ENCODE results near the gene CLMN.

The CLMN gene

GRCh38 chr14:95221531-95221930, 98.2 kb downstream of the CLMN start:
- no peak overlapping the region for H3K4me3 ChIP-seq (replicated peaks; ENCODE audit: insufficient read depth, low read length)
- DNase-seq (ENCODE audit: low read depth in 1 of 2, low spot score in 1 of 2): no peak
- H3K27ac ChIP-seq (replicated peaks): no peak overlapping the region
- no peak for TF ChIP-seq POLR2AphosphoS5 (IDR thresholded peaks at IDR 0.05; ENCODE audit: low read depth)
- TF ChIP-seq GABPA (IDR thresholded peaks at IDR 0.05; ENCODE audit: low read depth): no peak
- no peak for TF ChIP-seq SPI1 (IDR thresholded peaks at IDR 0.05; ENCODE audit: borderline replicate concordance, low read depth)
- TF ChIP-seq, protein P1, sequence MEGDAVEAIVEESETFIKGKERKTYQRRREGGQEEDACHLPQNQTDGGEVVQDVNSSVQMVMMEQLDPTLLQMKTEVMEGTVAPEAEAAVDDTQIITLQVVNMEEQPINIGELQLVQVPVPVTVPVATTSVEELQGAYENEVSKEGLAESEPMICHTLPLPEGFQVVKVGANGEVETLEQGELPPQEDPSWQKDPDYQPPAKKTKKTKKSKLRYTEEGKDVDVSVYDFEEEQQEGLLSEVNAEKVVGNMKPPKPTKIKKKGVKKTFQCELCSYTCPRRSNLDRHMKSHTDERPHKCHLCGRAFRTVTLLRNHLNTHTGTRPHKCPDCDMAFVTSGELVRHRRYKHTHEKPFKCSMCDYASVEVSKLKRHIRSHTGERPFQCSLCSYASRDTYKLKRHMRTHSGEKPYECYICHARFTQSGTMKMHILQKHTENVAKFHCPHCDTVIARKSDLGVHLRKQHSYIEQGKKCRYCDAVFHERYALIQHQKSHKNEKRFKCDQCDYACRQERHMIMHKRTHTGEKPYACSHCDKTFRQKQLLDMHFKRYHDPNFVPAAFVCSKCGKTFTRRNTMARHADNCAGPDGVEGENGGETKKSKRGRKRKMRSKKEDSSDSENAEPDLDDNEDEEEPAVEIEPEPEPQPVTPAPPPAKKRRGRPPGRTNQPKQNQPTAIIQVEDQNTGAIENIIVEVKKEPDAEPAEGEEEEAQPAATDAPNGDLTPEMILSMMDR (IDR thresholded peaks at IDR 0.05; ENCODE audit: insufficient read depth, low read length): no peak
- TF ChIP-seq, protein P2, sequence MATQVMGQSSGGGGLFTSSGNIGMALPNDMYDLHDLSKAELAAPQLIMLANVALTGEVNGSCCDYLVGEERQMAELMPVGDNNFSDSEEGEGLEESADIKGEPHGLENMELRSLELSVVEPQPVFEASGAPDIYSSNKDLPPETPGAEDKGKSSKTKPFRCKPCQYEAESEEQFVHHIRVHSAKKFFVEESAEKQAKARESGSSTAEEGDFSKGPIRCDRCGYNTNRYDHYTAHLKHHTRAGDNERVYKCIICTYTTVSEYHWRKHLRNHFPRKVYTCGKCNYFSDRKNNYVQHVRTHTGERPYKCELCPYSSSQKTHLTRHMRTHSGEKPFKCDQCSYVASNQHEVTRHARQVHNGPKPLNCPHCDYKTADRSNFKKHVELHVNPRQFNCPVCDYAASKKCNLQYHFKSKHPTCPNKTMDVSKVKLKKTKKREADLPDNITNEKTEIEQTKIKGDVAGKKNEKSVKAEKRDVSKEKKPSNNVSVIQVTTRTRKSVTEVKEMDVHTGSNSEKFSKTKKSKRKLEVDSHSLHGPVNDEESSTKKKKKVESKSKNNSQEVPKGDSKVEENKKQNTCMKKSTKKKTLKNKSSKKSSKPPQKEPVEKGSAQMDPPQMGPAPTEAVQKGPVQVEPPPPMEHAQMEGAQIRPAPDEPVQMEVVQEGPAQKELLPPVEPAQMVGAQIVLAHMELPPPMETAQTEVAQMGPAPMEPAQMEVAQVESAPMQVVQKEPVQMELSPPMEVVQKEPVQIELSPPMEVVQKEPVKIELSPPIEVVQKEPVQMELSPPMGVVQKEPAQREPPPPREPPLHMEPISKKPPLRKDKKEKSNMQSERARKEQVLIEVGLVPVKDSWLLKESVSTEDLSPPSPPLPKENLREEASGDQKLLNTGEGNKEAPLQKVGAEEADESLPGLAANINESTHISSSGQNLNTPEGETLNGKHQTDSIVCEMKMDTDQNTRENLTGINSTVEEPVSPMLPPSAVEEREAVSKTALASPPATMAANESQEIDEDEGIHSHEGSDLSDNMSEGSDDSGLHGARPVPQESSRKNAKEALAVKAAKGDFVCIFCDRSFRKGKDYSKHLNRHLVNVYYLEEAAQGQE (IDR thresholded peaks at IDR 0.05; ENCODE audit: insufficient replicate concordance, low read depth): no peak
- no peaks in the 10 kb centered on the region for H3K27me3 ChIP-seq (ENCODE audit: insufficient read depth, poor library complexity, severe bottlenecking)

- Histone ChIP-seq H3K27me3 (ENCODE audit: insufficient read depth, poor library complexity, severe bottlenecking) (no peaks in the 10 kb centered on the region), H3K27ac (replicated peaks) (no peak overlapping the region), H3K4me3 (replicated peaks; ENCODE audit: insufficient read depth, low read length) (no peak overlapping the region)
- DNase-seq (ENCODE audit: low read depth in 1 of 2, low spot score in 1 of 2): no peak
- TF ChIP-seq GABPA (IDR thresholded peaks at IDR 0.05; ENCODE audit: low read depth) (no peak), POLR2AphosphoS5 (IDR thresholded peaks at IDR 0.05; ENCODE audit: low read depth) (no peak), SPI1 (IDR thresholded peaks at IDR 0.05; ENCODE audit: borderline replicate concordance, low read depth) (no peak)
- TF ChIP-seq, protein P1 (IDR thresholded peaks at IDR 0.05; ENCODE audit: insufficient read depth, low read length): no peak
- TF ChIP-seq, protein P2 (IDR thresholded peaks at IDR 0.05; ENCODE audit: insufficient replicate concordance, low read depth): no peak
Observed at GRCh38 chr14:95220663-95221231, 99.0 kb downstream of the CLMN start.

- Histone ChIP-seq H3K27me3 (ENCODE audit: insufficient read depth, poor library complexity, severe bottlenecking) (no peaks in the 10 kb centered on the region), H3K27ac (replicated peaks) (no peak overlapping the region), H3K4me3 (replicated peaks; ENCODE audit: insufficient read depth, low read length) (no peak overlapping the region)
- DNase-seq (ENCODE audit: low read depth in 1 of 2, low spot score in 1 of 2): no peak
- TF ChIP-seq, protein P1 (IDR thresholded peaks at IDR 0.05; ENCODE audit: insufficient read depth, low read length): no peak
- TF ChIP-seq SPI1 (IDR thresholded peaks at IDR 0.05; ENCODE audit: borderline replicate concordance, low read depth) (no peak), POLR2AphosphoS5 (IDR thresholded peaks at IDR 0.05; ENCODE audit: low read depth) (no peak), GABPA (IDR thresholded peaks at IDR 0.05; ENCODE audit: low read depth) (no peak)
- TF ChIP-seq, protein P2 (IDR thresholded peaks at IDR 0.05; ENCODE audit: insufficient replicate concordance, low read depth): no peak
Observed at GRCh38 chr14:95218472-95219193, 101.1 kb downstream of the CLMN start.
